COR-L47 (cell line): ENCODE results near the gene KDM4C.
"Not testable (repeated sequence)": the region's sequence is repeated elsewhere in the genome, so short reads cannot be mapped to it uniquely, and the experiment has no call there.

Experiments used
- DNase-seq: peaks from one replicate; lab custom pipeline; 2025; lab: John Stamatoyannopoulos, UW

The KDM4C gene

DNA sequence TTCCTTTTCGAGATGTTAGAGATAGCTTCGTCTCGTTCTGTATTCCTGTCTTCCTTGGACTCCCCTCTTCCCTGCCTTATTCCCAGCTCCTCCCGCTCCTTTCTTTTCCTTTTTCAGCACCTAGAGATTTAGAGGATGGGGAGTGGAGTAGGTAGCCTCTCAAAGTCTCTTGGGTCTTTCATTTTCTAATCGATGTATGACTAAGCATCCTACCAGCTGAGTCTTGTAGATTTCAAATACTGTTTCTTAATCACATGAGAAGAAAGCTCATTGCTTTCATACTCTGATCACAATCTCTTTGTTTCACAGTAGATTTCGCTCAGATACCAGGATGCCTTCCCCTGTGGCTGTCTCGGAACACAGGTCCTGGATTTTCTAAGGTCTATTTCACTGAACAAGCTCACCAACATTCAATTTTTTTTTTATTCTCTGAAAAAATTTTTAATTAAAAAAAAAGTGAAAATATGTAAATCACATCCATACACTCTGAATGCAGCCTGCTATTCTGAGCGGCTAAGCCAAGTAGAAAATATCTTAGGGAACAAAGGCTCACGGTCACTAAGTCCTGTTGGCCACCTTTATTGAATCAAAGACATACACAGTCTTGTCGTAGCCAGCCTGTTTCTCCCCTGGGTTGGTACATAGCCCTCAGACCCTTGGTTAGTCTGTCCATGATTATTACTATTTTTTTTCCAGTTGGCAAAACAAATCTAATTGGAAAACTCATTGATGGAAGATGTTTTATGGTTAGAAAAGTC, 413.8 kb downstream of the KDM4C start:
- no peak for DNase-seq

DNA sequence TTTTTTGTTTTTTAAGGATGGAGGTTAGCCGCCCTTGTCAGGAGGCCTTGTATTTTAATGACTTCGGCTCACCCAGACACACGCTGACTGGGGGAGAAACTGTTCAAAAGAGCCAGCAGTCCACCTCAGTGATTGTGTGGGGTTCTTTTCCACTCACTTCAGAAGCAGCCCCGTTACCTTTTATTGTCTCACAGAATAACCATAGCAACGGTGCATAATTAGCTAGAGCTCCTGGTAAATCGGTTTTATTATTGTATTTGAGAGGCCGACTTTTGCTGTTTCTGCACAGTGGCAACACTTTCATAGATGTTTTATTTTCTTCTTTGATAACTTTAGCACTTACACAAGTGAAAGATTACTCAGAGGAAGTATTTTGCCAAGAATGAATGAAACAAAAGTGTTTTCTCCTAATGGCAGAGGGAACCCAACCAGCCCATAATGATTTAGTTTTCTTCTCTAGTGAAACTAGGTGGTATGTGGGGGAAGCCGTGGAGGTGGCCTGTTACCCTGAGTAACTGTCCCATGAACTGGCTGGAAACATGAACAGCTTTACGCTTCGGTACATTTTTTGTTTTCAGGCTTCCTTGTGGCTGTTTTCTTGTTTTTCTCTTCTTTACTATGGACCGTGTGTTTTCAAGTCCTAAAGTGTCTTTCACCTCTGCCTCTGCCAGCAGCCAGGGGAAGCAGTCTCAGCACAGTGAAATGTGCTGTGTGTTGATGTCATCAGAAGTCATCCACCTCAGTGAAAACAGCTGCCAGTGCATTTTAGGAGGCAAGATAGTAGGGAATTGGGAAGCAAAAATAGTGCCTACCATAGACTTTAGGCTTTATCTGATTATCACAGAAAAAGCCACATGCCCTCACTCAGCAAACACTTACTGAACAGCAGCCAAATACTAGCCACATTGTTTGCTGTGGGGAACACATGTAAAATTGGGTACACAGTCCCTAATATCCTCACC, 414.7 kb downstream of the KDM4C start:
- DNase-seq = no peak

DNA sequence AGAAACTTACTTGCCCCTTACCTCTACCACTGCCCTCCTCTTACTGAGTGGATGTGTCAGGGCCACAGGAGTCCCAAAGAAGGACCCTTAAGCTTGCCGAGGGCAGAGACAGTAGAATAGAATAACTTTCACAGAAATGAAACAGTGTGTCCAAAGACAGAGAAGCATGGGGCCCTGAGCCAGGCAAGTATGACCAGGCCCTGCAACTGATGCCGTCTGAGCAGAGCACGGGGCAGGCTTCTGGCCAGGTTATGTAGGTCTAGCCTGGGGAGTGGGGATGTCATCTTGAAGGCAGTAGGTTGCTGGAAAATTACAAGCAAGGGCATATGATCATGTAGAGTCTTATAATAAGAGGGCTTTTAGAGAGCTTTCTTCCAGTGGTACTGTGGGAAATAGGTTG, 415.4 kb downstream of the KDM4C start:
- DNase-seq = no peak

DNA sequence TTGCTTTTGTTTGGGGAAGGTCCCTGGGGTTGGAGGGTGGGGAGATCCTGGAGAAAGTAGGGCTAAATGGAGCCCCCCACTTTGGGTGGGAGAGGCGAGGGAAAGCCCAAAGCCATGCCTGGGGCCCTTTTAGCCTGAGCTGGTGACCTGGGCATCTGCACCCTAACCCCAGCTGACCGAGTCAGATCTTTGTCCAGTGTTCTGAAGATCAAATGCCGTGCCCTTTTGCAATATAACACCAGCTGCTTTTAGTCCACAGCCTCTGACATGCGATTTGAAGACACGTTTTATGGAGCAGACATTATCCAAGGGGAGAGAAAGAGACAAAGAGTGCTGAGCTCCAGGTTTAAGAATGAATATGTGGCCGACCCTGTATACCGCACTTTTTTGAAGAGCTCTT, 416.5 kb downstream of the KDM4C start:
- no peak for DNase-seq

DNA sequence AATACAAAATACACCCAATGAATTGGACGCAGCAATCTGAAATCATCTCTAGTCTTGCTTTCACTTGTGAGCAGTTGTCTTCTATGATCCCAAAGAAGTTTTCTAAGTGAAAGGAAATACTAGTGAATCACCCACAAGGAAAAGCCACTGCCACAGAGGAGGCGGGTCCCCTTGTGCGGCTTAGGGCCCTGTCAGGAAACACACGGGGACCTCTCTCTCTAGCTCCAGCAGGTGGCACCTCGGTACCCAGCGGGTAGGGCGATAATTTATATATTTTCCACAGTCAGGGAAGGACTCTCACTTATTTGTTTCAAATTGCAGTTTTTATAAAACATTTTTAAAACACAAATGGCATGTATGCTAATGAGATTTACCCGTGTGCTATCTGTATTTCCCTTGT, 417.1 kb downstream of the KDM4C start:
- DNase-seq = no peak

DNA sequence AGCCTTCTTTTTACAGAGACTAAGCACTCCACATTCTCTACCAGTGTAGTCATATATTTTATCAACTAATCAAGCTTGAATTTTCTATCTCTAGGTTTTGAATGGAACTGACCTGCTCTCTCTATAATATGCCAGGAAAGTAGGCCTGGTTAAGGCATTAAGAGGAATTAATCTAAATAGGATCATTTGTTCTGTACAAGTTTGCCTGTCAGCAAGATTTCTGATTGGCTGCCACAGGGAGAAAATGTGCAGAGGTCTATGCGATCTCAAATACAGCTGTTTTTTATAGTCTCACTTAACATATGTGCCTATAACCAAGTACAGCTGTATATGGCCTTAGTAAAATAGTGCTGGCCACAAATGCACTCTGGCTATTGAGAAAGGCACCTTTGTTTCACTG, 418.8 kb downstream of the KDM4C start:
- DNase-seq = no peak

DNA sequence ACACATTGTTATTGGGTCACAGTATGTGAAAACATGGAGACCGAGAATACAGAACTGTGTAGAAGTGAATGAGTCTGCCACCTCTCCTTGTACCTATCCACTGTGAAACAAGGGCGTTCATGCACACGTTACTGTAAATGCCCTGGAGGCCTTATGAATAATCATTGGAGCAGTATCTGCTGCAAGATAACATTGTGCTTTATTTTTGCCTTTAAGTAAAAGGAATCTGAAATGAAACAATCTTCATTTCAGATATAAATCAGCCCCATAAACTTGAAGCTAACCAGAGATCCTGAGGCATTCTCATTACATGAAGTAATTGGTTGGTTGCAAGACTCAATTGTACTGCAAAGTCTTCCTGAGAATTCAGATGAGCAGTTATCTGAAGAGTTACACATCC, 419.6 kb downstream of the KDM4C start:
- DNase-seq = no peak

DNA sequence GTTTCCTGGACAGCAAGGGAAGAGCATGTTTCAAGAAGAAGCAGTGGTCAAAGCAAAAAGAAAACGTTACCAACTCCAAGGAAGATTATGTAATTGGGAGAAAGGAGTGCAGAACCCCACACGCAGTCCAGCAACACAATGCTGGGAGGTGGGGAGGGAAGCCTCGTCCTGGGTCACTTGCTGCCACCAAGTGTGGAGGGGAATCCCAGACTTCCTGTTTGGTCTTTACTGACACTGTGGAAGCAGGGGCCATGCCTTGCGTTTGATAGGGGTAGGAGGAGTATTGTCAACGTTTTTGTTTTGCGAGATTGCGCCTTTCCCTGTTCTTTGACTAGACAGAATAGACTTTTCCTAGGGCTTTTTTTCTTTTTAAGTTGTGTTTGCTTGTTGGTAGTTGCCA, 421.0 kb downstream of the KDM4C start:
- no peak for DNase-seq

DNA sequence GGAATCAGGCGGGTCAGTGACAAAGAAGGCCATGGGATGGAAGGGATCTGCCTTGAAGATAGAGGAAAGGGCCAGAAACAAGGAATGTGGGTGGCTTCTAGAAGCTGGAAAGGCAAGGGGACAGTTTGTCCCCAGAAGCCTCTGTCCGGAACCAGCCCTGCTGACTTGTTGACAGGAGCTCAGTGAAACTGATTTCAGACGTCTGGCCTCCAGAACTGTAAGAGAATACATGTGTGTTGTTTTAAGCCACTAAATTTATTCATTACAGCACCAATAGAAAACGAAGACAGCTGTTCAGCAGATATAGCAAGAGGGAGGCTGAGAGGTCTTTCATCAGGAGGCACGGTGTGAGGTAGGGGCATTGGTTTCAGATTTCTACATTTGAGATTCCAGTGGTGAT, 422.5 kb downstream of the KDM4C start:
- DNase-seq = no peak

DNA sequence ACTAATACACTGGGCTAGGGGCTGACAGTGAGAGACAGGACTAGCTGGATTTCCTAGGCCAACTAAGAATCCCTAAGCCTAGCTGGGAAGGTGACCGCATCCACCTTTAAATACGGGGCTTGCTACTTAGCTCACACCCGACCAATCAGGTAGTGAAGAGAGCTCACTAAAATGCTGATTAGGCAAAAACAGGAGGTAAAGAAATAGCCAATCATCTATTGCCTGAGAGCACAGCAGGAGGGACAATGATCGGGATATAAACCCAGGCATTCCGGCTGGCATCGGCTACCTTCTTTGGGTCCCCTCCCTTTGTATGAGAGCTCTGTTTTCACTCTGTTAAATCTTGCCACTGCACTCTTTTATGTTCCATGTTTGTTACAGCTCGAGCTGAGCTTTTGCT, 425.4 kb downstream of the KDM4C start:
- not testable (repeated sequence) for DNase-seq

DNA sequence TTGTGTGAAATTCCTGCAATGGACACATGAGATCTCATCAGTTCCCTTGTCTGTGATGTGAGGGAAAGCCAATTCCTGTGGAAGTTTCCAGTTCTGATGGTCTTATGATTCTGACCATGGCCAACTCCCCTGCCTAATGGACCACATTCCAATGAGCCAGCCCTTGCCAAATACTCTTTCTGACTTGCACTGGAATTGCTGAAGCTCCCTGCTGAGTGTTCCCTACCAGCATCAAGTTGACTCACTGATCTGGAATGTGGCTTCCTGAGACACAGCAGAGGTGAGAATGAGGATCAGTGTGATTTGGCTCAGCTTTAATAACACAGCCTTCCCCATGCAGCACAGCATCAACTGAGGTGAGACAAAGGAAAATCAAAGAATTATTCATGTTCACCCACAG, 427.8 kb downstream of the KDM4C start:
- no peak for DNase-seq

DNA sequence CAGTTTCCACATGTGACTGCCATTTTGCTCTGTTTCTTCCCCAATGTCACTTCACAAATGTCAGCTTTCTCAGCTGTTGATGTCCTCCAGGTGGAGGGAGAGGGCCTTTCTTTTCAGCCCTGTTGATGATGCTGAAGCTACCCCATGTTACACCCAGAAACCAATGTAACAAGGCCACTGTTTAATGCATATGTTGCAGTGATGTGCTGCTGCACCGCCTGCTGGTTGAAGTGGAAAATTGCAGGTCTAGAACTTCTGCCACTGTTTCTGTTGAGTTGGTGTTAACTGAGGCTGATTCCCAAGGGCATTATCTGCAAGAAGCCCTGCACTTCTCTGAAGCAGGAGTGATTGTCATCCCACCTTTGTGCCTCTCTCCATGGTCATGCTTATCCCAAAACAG, 428.4 kb downstream of the KDM4C start:
- no peak for DNase-seq

DNA sequence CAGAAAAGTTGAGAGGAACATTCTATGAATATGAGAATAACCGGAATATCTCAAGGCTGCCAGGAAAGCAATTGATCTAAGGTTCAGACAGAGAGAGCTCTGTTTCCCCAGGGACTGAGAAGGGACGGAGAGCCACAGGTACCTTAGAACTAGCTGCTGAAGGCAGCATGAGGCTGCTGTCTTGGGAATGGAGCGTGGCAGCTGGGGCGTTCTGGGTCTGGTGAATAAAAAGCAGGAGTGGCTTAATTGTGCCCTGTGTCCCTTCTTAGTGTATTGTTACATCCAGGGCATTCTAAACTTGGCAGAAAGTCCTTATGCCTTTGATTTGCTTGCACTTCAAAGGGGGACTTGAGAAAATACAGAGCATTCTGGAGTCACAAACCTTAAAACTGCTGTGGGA, 434.5 kb downstream of the KDM4C start:
- DNase-seq = no peak

DNA sequence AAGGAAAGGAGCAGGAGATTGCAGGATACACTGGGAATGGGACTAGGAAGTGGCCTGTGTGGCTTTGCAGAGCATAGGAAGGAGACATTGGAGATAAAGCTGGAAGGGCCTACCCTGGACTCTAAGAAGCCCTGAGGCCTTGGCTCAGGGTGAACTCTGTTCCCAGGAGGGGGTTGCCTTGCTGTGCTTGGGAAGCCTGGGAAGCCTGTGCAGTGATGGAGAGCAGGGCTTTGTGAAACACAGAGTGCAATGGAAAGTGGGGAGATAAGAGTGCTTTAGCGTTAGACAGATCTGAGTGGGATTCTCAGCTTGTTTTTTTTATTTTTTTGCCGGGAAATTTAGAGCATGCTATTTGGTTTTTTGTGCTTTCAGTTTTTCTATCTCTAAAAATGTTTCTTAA, 437.8 kb downstream of the KDM4C start:
- DNase-seq = no peak

DNA sequence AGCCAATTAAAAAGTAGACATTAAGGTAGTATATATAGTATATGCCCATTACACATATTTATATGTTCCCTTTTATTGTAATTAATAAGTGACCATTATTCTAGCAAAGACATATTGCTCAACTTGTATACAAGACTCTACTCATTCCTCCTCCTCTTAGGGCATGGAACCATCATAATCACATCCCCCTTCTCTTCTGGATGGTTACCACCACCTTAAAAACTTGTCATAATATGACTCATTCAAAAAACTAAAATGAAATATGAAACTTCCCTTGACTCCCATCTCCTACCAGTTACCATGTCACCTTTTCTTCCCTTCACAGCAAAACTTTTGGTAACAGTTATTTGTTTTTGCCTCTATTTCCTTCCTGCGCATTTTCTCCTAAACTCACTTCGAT, 438.7 kb downstream of the KDM4C start:
- no peak for DNase-seq

DNA sequence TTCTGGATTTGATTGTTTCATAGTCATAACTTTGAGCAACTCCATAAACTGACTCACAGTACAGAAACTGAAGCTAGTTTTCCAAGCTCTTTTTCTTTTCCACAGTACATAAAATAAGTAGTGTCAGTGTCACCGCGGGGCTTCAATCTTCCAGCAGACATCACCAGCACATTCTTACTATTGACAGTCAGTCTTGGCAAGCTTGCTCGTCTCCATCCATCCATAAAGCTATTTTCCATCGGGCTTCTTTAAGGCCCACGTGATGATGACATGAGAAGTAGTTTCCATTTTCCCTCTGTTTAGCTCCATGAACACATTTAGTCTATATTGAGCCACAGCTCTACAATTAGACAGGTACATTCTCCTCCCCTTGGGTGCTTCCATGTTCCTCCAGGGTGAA, 443.4 kb downstream of the KDM4C start:
- DNase-seq = no peak

DNA sequence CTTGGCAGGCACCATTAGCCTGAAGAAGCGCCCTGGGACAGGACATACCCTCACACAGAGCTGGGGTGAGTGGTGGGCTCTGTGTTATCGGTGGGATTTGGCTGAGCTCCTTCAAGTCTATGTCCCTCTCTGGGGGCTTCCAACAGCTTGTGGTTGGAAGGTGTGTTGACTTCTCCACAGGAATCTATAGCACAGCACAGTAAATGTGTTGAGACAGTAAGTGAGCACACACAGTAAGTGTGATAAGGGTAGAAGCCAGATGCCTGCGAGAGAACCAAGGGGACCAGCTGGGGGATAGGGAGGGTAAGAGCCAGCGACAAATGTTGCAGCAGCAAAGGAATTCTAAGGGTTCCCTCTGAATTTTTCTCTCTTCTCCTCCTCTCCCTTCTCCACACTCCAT, 448.0 kb downstream of the KDM4C start:
- DNase-seq = no peak

DNA sequence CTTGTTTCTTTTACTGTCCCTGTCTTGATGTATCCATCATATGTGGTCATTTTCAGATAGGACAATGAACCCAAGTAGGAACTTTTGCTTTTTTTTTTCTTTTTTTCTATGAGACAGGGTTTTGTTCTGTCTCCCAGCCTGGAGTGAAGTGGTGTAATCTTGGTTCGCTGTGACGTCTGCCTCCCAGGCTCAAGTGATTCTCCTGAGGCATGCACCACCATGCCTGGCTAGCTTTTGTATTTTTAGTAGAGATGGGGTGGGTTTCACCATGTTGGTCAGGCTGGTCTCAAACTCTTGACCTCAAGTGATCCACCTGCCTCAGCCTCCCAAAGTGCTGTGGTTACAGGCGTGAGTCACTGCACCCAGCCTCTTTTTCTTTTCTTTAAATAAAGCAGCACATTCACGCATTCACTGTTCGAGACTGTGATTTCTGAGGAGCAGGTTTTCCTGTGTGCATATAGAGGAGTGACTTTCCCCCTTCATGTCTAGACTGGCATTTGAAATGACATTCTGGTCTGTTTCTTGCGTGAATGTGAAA, 448.5 kb downstream of the KDM4C start:
- no peak for DNase-seq

DNA sequence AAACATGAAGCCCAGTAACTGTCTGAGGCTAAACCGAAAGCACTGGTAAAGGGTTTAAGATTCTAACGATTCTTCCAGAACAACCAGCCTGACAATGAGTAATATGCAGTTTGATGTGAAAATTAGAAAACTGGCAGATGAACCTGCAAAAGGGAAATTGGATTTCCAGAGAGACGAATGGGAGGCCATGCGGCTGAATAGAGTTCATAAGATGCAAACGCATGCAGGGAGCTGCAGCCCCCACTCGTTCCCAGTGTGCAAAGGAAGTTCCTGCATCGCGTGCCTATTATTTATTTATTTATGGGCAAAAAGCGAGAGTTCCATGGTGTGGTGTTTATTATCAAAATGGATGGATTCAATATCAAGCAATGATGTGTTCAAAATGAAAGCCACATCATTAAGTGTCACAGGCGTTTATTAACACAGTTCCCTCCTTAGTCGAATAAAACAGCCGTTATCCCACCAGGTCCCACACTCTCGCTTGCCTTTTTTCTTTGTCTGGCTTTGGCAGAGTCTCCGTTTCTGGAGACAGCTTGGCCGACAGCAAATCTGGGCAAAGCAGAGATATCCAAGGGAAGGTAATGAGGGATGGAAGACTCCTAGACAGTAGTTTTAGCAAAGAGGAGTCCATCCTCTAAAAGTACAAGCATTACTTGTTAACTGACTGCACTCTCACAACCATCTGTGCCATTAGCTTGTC, 451.4 kb downstream of the KDM4C start:
- DNase-seq = no peak

DNA sequence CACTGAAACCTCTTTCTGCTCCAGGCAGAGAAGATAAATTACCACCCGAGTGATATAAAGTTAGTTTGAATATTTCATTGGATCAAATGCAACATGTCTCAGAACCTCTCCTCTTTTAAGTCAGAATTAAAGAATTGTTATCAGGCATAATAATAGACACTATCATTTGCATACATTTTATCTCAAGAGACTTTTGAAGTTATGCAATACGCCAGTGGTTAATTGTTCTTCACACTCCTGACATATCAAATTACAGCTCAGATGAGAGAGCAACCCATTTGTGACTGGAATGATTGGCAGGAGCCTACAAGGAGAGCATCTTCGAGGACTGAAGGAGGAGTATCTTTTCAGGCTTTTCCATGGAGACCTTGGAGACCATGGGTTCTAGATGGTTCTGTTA, 452.2 kb downstream of the KDM4C start:
- no peak for DNase-seq

DNA sequence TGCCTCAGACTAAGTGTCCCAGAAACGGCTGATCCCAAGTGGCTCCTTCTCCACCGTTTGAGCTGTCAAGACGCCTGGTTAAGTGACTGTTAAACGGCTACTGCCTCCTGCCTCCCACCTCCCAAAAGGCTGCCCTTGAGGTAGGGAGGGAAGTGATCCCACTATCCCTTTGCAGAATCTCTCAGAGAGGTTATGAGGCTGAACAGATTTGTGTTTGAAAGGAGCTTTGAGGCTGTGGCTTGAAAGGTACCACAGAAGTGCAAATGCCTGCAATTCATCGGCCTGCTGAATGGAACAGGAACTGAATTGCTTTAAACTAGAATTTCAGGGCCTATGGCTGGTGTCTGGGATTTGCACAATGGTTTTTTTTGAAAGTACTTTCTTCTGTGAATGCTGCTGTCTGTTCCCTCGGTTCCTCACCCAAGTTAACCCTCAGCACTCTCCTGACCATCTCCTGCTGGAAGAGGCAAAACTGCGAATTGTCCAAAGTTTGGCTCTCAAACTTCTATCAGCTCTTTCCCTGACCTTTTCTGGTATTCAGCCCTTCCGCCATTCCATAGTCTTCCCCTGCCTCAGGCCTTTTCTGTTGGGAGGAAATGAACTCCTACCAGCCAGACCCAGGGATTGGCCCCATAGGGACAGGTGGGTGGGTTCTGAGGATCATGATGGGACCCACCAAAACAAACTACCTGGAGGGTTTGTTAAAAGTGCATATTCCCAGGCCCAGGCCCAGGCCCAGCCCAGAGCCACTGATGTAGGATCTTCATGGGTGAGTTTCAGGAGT, 453.3 kb downstream of the KDM4C start:
- DNase-seq = no peak

DNA sequence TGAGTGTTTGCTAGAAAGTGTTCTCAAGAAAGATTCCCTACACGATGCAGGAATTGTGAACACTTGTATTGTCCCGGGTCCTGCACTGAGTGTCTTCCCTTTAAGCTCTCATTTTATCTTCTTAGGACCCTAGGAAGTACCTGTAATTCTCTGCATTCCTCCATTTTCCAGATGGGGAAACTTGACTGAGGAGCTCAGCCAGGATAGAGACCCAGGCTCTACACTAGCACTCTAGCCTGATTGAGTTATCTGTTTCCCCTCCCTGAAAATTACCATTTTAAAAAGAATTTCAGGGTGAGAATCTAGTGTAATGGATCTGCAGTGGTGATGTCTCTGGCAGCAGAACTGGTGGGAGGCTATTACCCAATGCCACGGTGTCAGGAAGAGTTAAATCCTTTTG, 453.9 kb downstream of the KDM4C start:
- DNase-seq = no peak
